Activated T-cell treated with anti-CD3 and anti-CD28 coated beads, Interleukin-2, amount 50 U/mL, for 4 hours (primary cell): ENCODE data around the gene SPTBN1. TPM values are rescaled to one million over a fixed set of nuclear protein-coding genes. Genes with fewer than 3 reads are reported as not detected.
A peak's percentile ranks its signal among the peaks of the same experiment; 100 is the strongest.

ENCODE experiments used
- ATAC-seq, 2 donors: fragments of 200-7000 bp; cut with Tn5 transposase; one replicate each; pipeline ENCODE4 v1.10.0; 2021
- DNase-seq: peaks from one replicate; pipeline ENCODE4 v3.0.0-alpha.2; 2020
- H3K27me3 Mint-ChIP-seq: one replicate; pipeline ENCODE4 v1.8.0; 2021; ENCODE audit warnings: low read depth, mixed read lengths
- H3K36me3 Mint-ChIP-seq: one replicate; pipeline ENCODE4 v1.8.0; 2022; ENCODE audit warnings: mixed read lengths; ENCODE audit not compliant: insufficient read depth
- H3K4me1 Mint-ChIP-seq: one replicate; pipeline ENCODE4 v1.8.0; 2021; ENCODE audit warnings: low read depth, mixed read lengths
- H3K4me3 Mint-ChIP-seq: one replicate; pipeline ENCODE4 v1.8.0; 2021; ENCODE audit warnings: mild to moderate bottlenecking, moderate library complexity, mixed read lengths
- H3K9me3 Mint-ChIP-seq: one replicate; pipeline ENCODE4 v1.8.0; 2021; ENCODE audit warnings: mixed read lengths
- total RNA-seq, 3 donors: library from RNA; stranded (reverse); gene quantifications; one replicate each; pipeline ENCODE4 v1.2.1, GENCODE V29; 2021

SPTBN1 gene
- total RNA-seq, 3 donors from 2014 or later: 23.4 to 27.9 (median 24.0) TPM

- peaks cover 1% of the 10 kb centered on the region for H3K4me1 Mint-ChIP-seq
- no peak overlapping the region for H3K4me3 Mint-ChIP-seq
- no peaks in the 10 kb centered on the region for H3K36me3 Mint-ChIP-seq
- no peaks in the 10 kb centered on the region for H3K9me3 Mint-ChIP-seq
- DNase-seq: no peak
- H3K27me3 Mint-ChIP-seq: no peaks in the 10 kb centered on the region
- peak in 1 of 2 donors; percentile 28 for ATAC-seq
These were observed 91.0 kb downstream of the SPTBN1 start for GRCh38 chr2:54546923-54547720.

GRCh38 chr2:54549430-54549829, 93.3 kb downstream of the SPTBN1 start:
- DNase-seq (no peak), ATAC-seq (no peak)
- Mint-ChIP-seq H3K27me3 (no peaks in the 10 kb centered on the region), H3K4me3 (no peak overlapping the region), H3K4me1 (peaks cover 1% of the 10 kb centered on the region), H3K36me3 (no peaks in the 10 kb centered on the region), H3K9me3 (no peaks in the 10 kb centered on the region)

GRCh38 chr2:54549917-54550518, 93.9 kb downstream of the SPTBN1 start:
- Mint-ChIP-seq H3K36me3 (no peaks in the 10 kb centered on the region), H3K4me1 (peaks cover 1% of the 10 kb centered on the region), H3K9me3 (no peaks in the 10 kb centered on the region), H3K27me3 (no peaks in the 10 kb centered on the region), H3K4me3 (no peak overlapping the region)
- DNase-seq (no peak), ATAC-seq (no peak)

GRCh38 chr2:54550547-54550946, 94.4 kb downstream of the SPTBN1 start:
- H3K27me3 Mint-ChIP-seq: no peaks in the 10 kb centered on the region
- no peaks in the 10 kb centered on the region for H3K9me3 Mint-ChIP-seq
- H3K36me3 Mint-ChIP-seq: no peaks in the 10 kb centered on the region
- ATAC-seq (no peak), DNase-seq (no peak)
- H3K4me3 Mint-ChIP-seq: no peak overlapping the region
- peaks cover 1% of the 10 kb centered on the region for H3K4me1 Mint-ChIP-seq

GRCh38 chr2:54551123-54551756, 95.1 kb downstream of the SPTBN1 start:
- peaks cover 1% of the 10 kb centered on the region for H3K4me1 Mint-ChIP-seq
- no peaks in the 10 kb centered on the region for H3K36me3 Mint-ChIP-seq

GRCh38 chr2:54553075-54553474, 96.9 kb downstream of the SPTBN1 start:
- H3K4me3 Mint-ChIP-seq: no peak overlapping the region
- H3K4me1 Mint-ChIP-seq: peaks cover 12% of the 10 kb centered on the region
- ATAC-seq: no peak
- no peaks in the 10 kb centered on the region for H3K27me3 Mint-ChIP-seq
- H3K9me3 Mint-ChIP-seq: no peaks in the 10 kb centered on the region
- no peaks in the 10 kb centered on the region for H3K36me3 Mint-ChIP-seq
- DNase-seq: no peak

More at GRCh38 chr2:54551123-54551756, 95.1 kb downstream of the SPTBN1 start:
- no peaks in the 10 kb centered on the region for H3K27me3 Mint-ChIP-seq
- H3K9me3 Mint-ChIP-seq: no peaks in the 10 kb centered on the region
- DNase-seq (no peak), ATAC-seq (no peak)
- no peak overlapping the region for H3K4me3 Mint-ChIP-seq

- ATAC-seq (no peak), DNase-seq (no peak)
- Mint-ChIP-seq H3K36me3 (no peaks in the 10 kb centered on the region), H3K9me3 (no peaks in the 10 kb centered on the region), H3K27me3 (no peaks in the 10 kb centered on the region), H3K4me3 (no peak overlapping the region), H3K4me1 (peaks cover 12% of the 10 kb centered on the region)
These were observed 97.6 kb downstream of the SPTBN1 start for GRCh38 chr2:54553775-54554174.

GRCh38 chr2:54555318-54555837, 99.3 kb downstream of the SPTBN1 start:
- H3K36me3 Mint-ChIP-seq: no peaks in the 10 kb centered on the region
- ATAC-seq: no peak
- no peak overlapping the region for H3K4me3 Mint-ChIP-seq
- no peaks in the 10 kb centered on the region for H3K9me3 Mint-ChIP-seq
- no peak for DNase-seq
- no peaks in the 10 kb centered on the region for H3K27me3 Mint-ChIP-seq
- peaks cover 14% of the 10 kb centered on the region for H3K4me1 Mint-ChIP-seq

GRCh38 chr2:54556621-54557121, 100.5 kb downstream of the SPTBN1 start:
- Mint-ChIP-seq H3K4me3 (peak overlapping the region; percentile 86), H3K4me1 (peaks cover 21% of the 10 kb centered on the region), H3K9me3 (no peaks in the 10 kb centered on the region), H3K36me3 (no peaks in the 10 kb centered on the region), H3K27me3 (no peaks in the 10 kb centered on the region)
- DNase-seq (no peak), ATAC-seq (no peak)

GRCh38 chr2:54557211-54557600, 101.1 kb downstream of the SPTBN1 start:
- Mint-ChIP-seq H3K36me3 (no peaks in the 10 kb centered on the region), H3K4me1 (peaks cover 27% of the 10 kb centered on the region), H3K4me3 (peak overlapping the region; percentile 86), H3K27me3 (no peaks in the 10 kb centered on the region), H3K9me3 (no peaks in the 10 kb centered on the region)
- ATAC-seq: no peak
- DNase-seq: no peak

GRCh38 chr2:54557601-54558187, 101.6 kb downstream of the SPTBN1 start:
- peak; percentile 72 for ATAC-seq

GRCh38 chr2:54558188-54559005, 102.3 kb downstream of the SPTBN1 start:
- ATAC-seq: peak; percentile 72 to 76

More at GRCh38 chr2:54557601-54558187, 101.6 kb downstream of the SPTBN1 start:
- DNase-seq: peak; percentile 70
- Mint-ChIP-seq H3K9me3 (no peaks in the 10 kb centered on the region), H3K4me3 (peak overlapping the region; percentile 86), H3K36me3 (no peaks in the 10 kb centered on the region), H3K27me3 (no peaks in the 10 kb centered on the region), H3K4me1 (peaks cover 29% of the 10 kb centered on the region)

GRCh38 chr2:54559006-54559445, 102.9 kb downstream of the SPTBN1 start:
- ATAC-seq: peak; percentile 12 to 19
- DNase-seq: no peak
- Mint-ChIP-seq H3K27me3 (no peaks in the 10 kb centered on the region), H3K9me3 (no peaks in the 10 kb centered on the region), H3K4me3 (peak overlapping the region; percentile 86), H3K36me3 (no peaks in the 10 kb centered on the region), H3K4me1 (peaks cover 39% of the 10 kb centered on the region)

More at GRCh38 chr2:54558188-54559005, 102.3 kb downstream of the SPTBN1 start:
- Mint-ChIP-seq H3K4me1 (peaks cover 35% of the 10 kb centered on the region), H3K27me3 (no peaks in the 10 kb centered on the region), H3K4me3 (peak overlapping the region; percentile 86), H3K36me3 (no peaks in the 10 kb centered on the region), H3K9me3 (no peaks in the 10 kb centered on the region)
- peak; percentile 57 for DNase-seq
